Measurements from ENCODE around the gene ARFGAP1. TPM values are rescaled to one million over a fixed set of nuclear protein-coding genes. Genes with fewer than 3 reads are reported as not detected.
"Not testable (repeated sequence)": the region's sequence is repeated elsewhere in the genome, so short reads cannot be mapped to it uniquely, and the experiment has no call there.

ARFGAP1 gene
- total RNA-seq, 4 donors from 2014 or later: 70.7 to 75.7 (median 72.7) TPM

DNA sequence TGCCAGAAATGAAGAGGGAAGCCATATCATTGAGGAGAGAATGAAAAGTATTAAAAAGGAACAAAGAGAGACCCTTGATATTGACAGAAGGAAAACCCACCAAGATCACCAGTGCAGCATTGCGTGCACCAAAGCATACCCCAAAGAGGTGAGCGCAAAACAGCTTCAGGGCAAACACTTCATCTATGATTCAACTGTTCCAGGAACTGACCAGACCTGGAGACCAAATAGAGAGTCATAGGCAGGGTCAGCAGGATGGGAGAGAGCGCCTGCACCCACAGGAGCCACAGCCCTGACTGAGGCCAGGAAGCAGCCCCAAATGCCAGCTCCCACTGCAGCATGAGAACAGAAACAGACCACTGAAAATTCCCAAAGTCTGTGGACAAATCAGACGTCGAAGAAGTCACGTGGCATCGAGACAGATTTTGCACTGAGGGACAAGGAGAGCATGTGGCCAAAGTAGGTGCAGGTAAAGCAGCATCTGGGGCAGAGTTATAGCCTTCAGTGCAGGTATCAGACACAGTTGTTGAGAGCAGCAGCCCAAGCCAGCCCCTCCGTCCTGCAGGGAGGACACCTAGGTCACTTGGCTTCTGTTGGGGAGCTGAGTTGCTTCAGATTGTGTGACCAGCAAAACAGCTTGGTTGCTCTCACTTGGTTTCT is 59.3 kb downstream of the ARFGAP1 start:
- 95 to 98% methylated on average over 8 of the region's 8 CpGs for WGBS, 2 donors
- H3K27me3 ChIP-seq: no peaks in the 10 kb centered on the region

DNA sequence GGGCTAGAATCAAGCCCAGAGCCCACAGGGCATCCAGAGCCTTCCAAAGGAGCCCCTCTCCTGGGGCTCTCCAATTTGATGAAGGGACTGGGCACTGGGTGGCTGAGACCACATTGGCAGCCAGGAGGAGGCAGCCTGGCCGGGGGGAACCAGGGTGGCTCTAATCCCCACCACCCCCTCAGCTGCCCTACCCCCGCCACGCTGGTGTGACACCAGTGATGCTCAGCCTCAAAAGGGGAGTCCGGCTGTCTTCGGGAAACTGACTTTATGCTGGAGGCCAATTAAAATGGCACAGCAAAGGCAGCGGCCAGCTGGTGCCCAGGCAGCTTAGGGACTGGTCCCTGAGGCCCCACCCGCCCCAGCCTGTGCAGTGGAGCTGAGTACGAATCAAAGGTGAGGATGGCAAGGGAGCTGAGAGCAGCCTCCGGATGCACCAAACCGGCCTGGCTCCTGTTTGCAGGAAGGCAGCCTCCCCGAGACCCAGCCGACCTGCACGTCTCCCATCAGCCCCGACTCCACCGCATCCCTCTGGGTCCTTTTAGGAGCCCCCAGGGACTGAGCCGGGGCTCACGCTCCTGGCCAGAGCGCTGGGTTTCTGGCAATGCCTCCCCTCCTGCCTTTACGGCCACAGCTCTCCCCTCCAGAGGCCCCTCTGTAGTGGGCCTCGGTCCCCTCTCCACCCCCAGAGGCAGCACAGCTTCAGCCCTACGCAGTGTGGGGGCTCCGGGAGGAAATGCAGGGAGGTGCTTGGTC is 60.1 kb downstream of the ARFGAP1 start:
- peaks cover 18 to 25% of the 10 kb centered on the region in 2 donors for H3K4me1 ChIP-seq
- intact Hi-C loops (cut with DNase I): no loop called here
- TF ChIP-seq, protein P1, sequence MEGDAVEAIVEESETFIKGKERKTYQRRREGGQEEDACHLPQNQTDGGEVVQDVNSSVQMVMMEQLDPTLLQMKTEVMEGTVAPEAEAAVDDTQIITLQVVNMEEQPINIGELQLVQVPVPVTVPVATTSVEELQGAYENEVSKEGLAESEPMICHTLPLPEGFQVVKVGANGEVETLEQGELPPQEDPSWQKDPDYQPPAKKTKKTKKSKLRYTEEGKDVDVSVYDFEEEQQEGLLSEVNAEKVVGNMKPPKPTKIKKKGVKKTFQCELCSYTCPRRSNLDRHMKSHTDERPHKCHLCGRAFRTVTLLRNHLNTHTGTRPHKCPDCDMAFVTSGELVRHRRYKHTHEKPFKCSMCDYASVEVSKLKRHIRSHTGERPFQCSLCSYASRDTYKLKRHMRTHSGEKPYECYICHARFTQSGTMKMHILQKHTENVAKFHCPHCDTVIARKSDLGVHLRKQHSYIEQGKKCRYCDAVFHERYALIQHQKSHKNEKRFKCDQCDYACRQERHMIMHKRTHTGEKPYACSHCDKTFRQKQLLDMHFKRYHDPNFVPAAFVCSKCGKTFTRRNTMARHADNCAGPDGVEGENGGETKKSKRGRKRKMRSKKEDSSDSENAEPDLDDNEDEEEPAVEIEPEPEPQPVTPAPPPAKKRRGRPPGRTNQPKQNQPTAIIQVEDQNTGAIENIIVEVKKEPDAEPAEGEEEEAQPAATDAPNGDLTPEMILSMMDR (IDR thresholded peaks at IDR 0.05): no peak
- no peak for TF ChIP-seq POLR2A (IDR thresholded peaks at IDR 0.05)
- no peaks in the 10 kb centered on the region for H3K27me3 ChIP-seq
- DNase-seq: no peak
- no peaks in the 10 kb centered on the region for H3K36me3 ChIP-seq
- no peak overlapping the region for H3K27ac ChIP-seq
- H3K4me3 ChIP-seq (replicated peaks in 1 of 3): no peak overlapping the region
- 94 to 98% methylated on average over 7 to 15 of the region's 22 CpGs for WGBS, 2 donors
- no peaks in the 10 kb centered on the region for H3K9me3 ChIP-seq

More for the DNA sequence above, 59.3 kb downstream of the ARFGAP1 start:
- H3K9me3 ChIP-seq: no peaks in the 10 kb centered on the region
- H3K4me3 ChIP-seq (replicated peaks in 1 of 3): no peak overlapping the region
- no peak overlapping the region for H3K27ac ChIP-seq
- H3K36me3 ChIP-seq: no peaks in the 10 kb centered on the region
- TF ChIP-seq POLR2A (IDR thresholded peaks at IDR 0.05): no peak
- TF ChIP-seq, protein P1 (IDR thresholded peaks at IDR 0.05): no peak
- no peak for DNase-seq
- intact Hi-C loops (cut with DNase I): no loop called here
- H3K4me1 ChIP-seq: peaks cover 18 to 25% of the 10 kb centered on the region in 2 donors

- Histone ChIP-seq H3K27ac (no peak overlapping the region), H3K4me1 (peaks cover 18 to 25% of the 10 kb centered on the region in 2 donors), H3K36me3 (no peaks in the 10 kb centered on the region), H3K4me3 (replicated peaks in 1 of 3) (no peak overlapping the region), H3K27me3 (no peaks in the 10 kb centered on the region), H3K9me3 (no peaks in the 10 kb centered on the region)
- TF ChIP-seq, protein P1 (IDR thresholded peaks at IDR 0.05): peak in 3 of 6 experiments; percentile 14 to 19 (median 16)
- no peak for TF ChIP-seq POLR2A (IDR thresholded peaks at IDR 0.05)
- intact Hi-C loops (cut with DNase I): no loop called here
- DNase-seq: peak; percentile 94 to 95
- WGBS, 2 donors: 39 to 47% methylated on average over 12 to 15 of the region's 19 CpGs
These were observed 60.7 kb downstream of the ARFGAP1 start for GRCh38 chr20:63333241-63333836.

GRCh38 chr20:63334356-63334755 is 61.7 kb downstream of the ARFGAP1 start:
- TF ChIP-seq, protein P1 (IDR thresholded peaks at IDR 0.05): no peak
- intact Hi-C loops (cut with DNase I): no loop called here
- H3K9me3 ChIP-seq: no peaks in the 10 kb centered on the region
- no peak overlapping the region for H3K4me3 ChIP-seq (replicated peaks in 1 of 3)
- H3K36me3 ChIP-seq: no peaks in the 10 kb centered on the region
- WGBS, 2 donors: 52 to 66% methylated on average over 8 of the region's 8 CpGs
- H3K4me1 ChIP-seq: peaks cover 18 to 25% of the 10 kb centered on the region in 2 donors
- DNase-seq: peak; percentile 55 to 65
- H3K27me3 ChIP-seq: no peaks in the 10 kb centered on the region
- no peak overlapping the region for H3K27ac ChIP-seq

DNA sequence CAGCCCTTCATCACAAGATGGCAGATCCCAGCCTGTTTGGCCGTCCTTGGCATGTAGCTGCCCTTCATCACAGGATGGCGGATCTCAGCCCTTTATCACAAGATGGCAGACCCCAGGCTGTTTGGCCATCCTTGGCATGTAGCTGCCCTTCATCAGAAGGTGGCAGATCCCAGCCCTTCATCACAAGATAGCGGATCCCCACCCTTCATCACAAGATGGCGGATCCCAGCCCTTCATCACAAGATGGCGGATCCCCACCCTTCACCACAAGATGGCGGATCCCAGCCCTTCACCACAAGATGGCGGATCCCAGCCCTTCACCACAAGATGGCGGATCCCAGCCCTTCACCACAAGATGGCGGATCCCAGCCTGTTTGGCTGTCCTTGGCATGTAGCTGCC is 62.4 kb downstream of the ARFGAP1 start:
- H3K27me3 ChIP-seq; H3K4me3 ChIP-seq (replicated peaks in 1 of 3); H3K27ac ChIP-seq; intact Hi-C loops (cut with DNase I); DNase-seq; H3K36me3 ChIP-seq; H3K9me3 ChIP-seq: not testable (repeated sequence)
- 92 to 100% methylated on average over 4 to 9 of the region's 9 CpGs for WGBS, 2 donors
- H3K4me1 ChIP-seq: peaks cover 18 to 23% of the 10 kb centered on the region in 2 donors
